NCI-H446 (cell line): ENCODE measurements around the gene SURF1.
"Not testable (repeated sequence)": the region's sequence is repeated elsewhere in the genome, so short reads cannot be mapped to it uniquely, and the experiment has no call there.

Source experiments
- DNase-seq, 2 experiments: peaks; one replicate each; lab custom pipeline; 2025; lab: John Stamatoyannopoulos, UW

Gene SURF1

GRCh38 chr9:133356391-133357091 lies at the start of gene SURF1, which contains the start of gene SURF2:
Gene SURF1, minus strand, starts transcription at chr9:133356487. Its CDS starts 34 bp downstream, at chr9:133356453.
Gene SURF2, plus strand, starts transcription at chr9:133356550. Its CDS starts 43 bp downstream, at chr9:133356593.
- DNase-seq, result peak in 1 of 2 experiments; percentile 65

- no peak for DNase-seq
Observed at GRCh38 chr9:133405508-133406438, 49.5 kb upstream of the SURF1 start.

GRCh38 chr9:133404454-133405002 lies 48.2 kb upstream of the SURF1 start:
- no peak for DNase-seq

GRCh38 chr9:133403766-133404453 lies 47.6 kb upstream of the SURF1 start:
- no peak for DNase-seq

- no peak for DNase-seq
Observed at GRCh38 chr9:133402689-133403088, 46.4 kb upstream of the SURF1 start.

GRCh38 chr9:133401588-133401987 lies 45.3 kb upstream of the SURF1 start:
- no peak for DNase-seq

GRCh38 chr9:133400292-133400691 lies 44.0 kb upstream of the SURF1 start:
- DNase-seq, result no peak

- no peak for DNase-seq
Observed at GRCh38 chr9:133397895-133398294, 41.6 kb upstream of the SURF1 start.

- DNase-seq, result no peak
Observed at GRCh38 chr9:133397370-133397769, 41.1 kb upstream of the SURF1 start.

- DNase-seq, result no peak
Observed at GRCh38 chr9:133396952-133397351, 40.7 kb upstream of the SURF1 start.

- no peak for DNase-seq
Observed at GRCh38 chr9:133394687-133395271, 38.5 kb upstream of the SURF1 start.

GRCh38 chr9:133393399-133393798 lies 37.1 kb upstream of the SURF1 start:
- no peak for DNase-seq

GRCh38 chr9:133392308-133392707 lies 36.0 kb upstream of the SURF1 start:
- not testable (repeated sequence) for DNase-seq

GRCh38 chr9:133391449-133391848 lies 35.2 kb upstream of the SURF1 start:
- DNase-seq, result not testable (repeated sequence)

- no peak for DNase-seq
Observed at GRCh38 chr9:133390713-133391112, 34.4 kb upstream of the SURF1 start.

GRCh38 chr9:133389562-133389961 lies 33.3 kb upstream of the SURF1 start:
- no peak for DNase-seq

GRCh38 chr9:133389025-133389557 lies 32.8 kb upstream of the SURF1 start:
- DNase-seq, result no peak

- no peak for DNase-seq
Observed at GRCh38 chr9:133387680-133388079, 31.4 kb upstream of the SURF1 start.

- no peak for DNase-seq
Observed at GRCh38 chr9:133386338-133386737, 30.1 kb upstream of the SURF1 start.

GRCh38 chr9:133385452-133385851 lies 29.2 kb upstream of the SURF1 start:
- DNase-seq, result no peak

- DNase-seq, result no peak
Observed at GRCh38 chr9:133384736-133385321, 28.5 kb upstream of the SURF1 start.
